CD4-positive, alpha-beta T cell treated with Interleukin-6 at 100 ng/mL for 8 hours (primary cell): Measurements from ENCODE around the gene CMKLR1.

Source experiments
- DNase-seq: peaks from one replicate; pipeline ENCODE4 v3.0.0-alpha.2; 2020; ENCODE audit warnings: mixed read lengths, low spot score

The CMKLR1 gene

GRCh38 chr12:108260969-108261368 is 78.1 kb downstream of the CMKLR1 start:
- DNase-seq: no peak

GRCh38 chr12:108260039-108260438 is 79.1 kb downstream of the CMKLR1 start:
- DNase-seq: no peak

- no peak for DNase-seq
Measured at GRCh38 chr12:108257610-108258106, 81.5 kb downstream of the CMKLR1 start.

GRCh38 chr12:108257004-108257403 is 82.1 kb downstream of the CMKLR1 start:
- no peak for DNase-seq

- DNase-seq: no peak
Measured at GRCh38 chr12:108255252-108255602, 83.9 kb downstream of the CMKLR1 start.

- DNase-seq: no peak
Measured at GRCh38 chr12:108254517-108255251, 84.4 kb downstream of the CMKLR1 start.

- DNase-seq: no peak
Measured at GRCh38 chr12:108254030-108254429, 85.1 kb downstream of the CMKLR1 start.

GRCh38 chr12:108253540-108253939 is 85.6 kb downstream of the CMKLR1 start:
- DNase-seq: no peak

GRCh38 chr12:108252523-108252922 is 86.6 kb downstream of the CMKLR1 start:
- DNase-seq: no peak

- DNase-seq: no peak
Measured at GRCh38 chr12:108248011-108248410, 91.1 kb downstream of the CMKLR1 start.

GRCh38 chr12:108247130-108247529 is 92.0 kb downstream of the CMKLR1 start:
- DNase-seq: no peak

GRCh38 chr12:108241986-108242703 is 97.0 kb downstream of the CMKLR1 start:
- no peak for DNase-seq

- DNase-seq: no peak
Measured at GRCh38 chr12:108240928-108241327, 98.2 kb downstream of the CMKLR1 start.

GRCh38 chr12:108240027-108240785 is 98.9 kb downstream of the CMKLR1 start:
- DNase-seq: no peak

- DNase-seq: no peak
Measured at GRCh38 chr12:108239378-108239777, 99.7 kb downstream of the CMKLR1 start.

- no peak for DNase-seq
Measured at GRCh38 chr12:108238474-108238873, 100.6 kb downstream of the CMKLR1 start.
